Keratinocyte (primary cell): ENCODE results near the gene FOXK1. TPM values are rescaled to one million over a fixed set of nuclear protein-coding genes. Genes with fewer than 3 reads are reported as not detected.

Source experiments
- DNase-seq: peaks from one replicate; pipeline ENCODE4 v3.0.0-alpha.2; 2011; ENCODE audit warnings: low read depth, missing footprints, low spot score
- FAIRE-seq: peaks from 2 replicates; lab custom pipeline; 2011; peaks lifted over from hg19 to GRCh38; lab: Jason Lieb, UNC
- H2AFZ ChIP-seq: 2 replicates; pipeline ENCODE4 v1.6.0; 2012; ENCODE audit warnings: low read length, control low read depth, inconsistent platforms; ENCODE audit not compliant: control insufficient read depth
- H3K27ac ChIP-seq: 2 replicates; pipeline ENCODE4 v1.5.1; 2011; ENCODE audit warnings: low read length; ENCODE audit not compliant: control insufficient read depth, insufficient read depth
- H3K27me3 ChIP-seq: 3 replicates; pipeline ENCODE4 v1.6.0; 2011; ENCODE audit warnings: low read length; ENCODE audit not compliant: control insufficient read depth, insufficient read depth; ENCODE audit errors: extremely low read depth
- H3K36me3 ChIP-seq, 2 experiments: 2 replicates in 1 of 2; 3 replicates in 1 of 2; pipeline ENCODE4 v1.5.1; 2011; ENCODE audit warnings: low read length in 2 of 2, mild to moderate bottlenecking in 1 of 2; ENCODE audit not compliant: control insufficient read depth in 2 of 2, insufficient read depth in 2 of 2; ENCODE audit errors: extremely low read depth in 1 of 2
- H3K4me1 ChIP-seq: 3 replicates; pipeline ENCODE4 v1.5.1; 2011; ENCODE audit warnings: low read length; ENCODE audit not compliant: control insufficient read depth, insufficient read depth; ENCODE audit errors: extremely low read depth
- H3K4me2 ChIP-seq: 3 replicates; pipeline ENCODE4 v1.6.0; 2011; ENCODE audit warnings: low read depth, low read length; ENCODE audit not compliant: control insufficient read depth, insufficient read depth; ENCODE audit errors: extremely low read depth
- H3K4me3 ChIP-seq, 3 experiments: fragments of 200-600 bp in 1 of 3; sonication (generic) in 1 of 3; 2 replicates in 2 of 3; 3 replicates in 1 of 3; pipeline ENCODE4 v1.5.1; 2011 to 2016; ENCODE audit warnings: low read length in 3 of 3, mild to moderate bottlenecking in 3 of 3, control low read depth in 2 of 3, inconsistent platforms in 1 of 3, low read depth in 1 of 3, mixed read lengths in 1 of 3, mixed run types in 1 of 3, moderate library complexity in 1 of 3; ENCODE audit not compliant: control insufficient read depth in 2 of 3, insufficient read depth in 2 of 3; ENCODE audit errors: extremely low read depth in 1 of 3
- H3K79me2 ChIP-seq: 2 replicates; pipeline ENCODE4 v1.6.0; 2012; ENCODE audit warnings: low read length; ENCODE audit not compliant: control insufficient read depth, insufficient read depth
- H3K9ac ChIP-seq: 3 replicates; pipeline ENCODE4 v1.6.0; 2011; ENCODE audit warnings: low read length; ENCODE audit not compliant: control insufficient read depth, insufficient read depth; ENCODE audit errors: extremely low read depth
- H3K9me1 ChIP-seq: 3 replicates; pipeline ENCODE4 v1.6.0; 2011; ENCODE audit warnings: low read length; ENCODE audit not compliant: control insufficient read depth, insufficient read depth; ENCODE audit errors: extremely low read depth
- H3K9me3 ChIP-seq: 2 replicates; pipeline ENCODE4 v1.5.1; 2012; ENCODE audit warnings: low read depth, low read length; ENCODE audit not compliant: control insufficient read depth
- H4K20me1 ChIP-seq: 3 replicates; pipeline ENCODE4 v1.6.0; 2011; ENCODE audit warnings: low read length; ENCODE audit not compliant: control insufficient read depth, insufficient read depth; ENCODE audit errors: extremely low read depth
- EZH2 ChIP-seq: IDR thresholded peaks from one replicate; pipeline ENCODE4 v1.6.1; 2012; ENCODE audit warnings: inconsistent platforms, mild to moderate bottlenecking, low read length, moderate library complexity
- dilution Hi-C: fragments of 300-500 bp; cut with MboI; formaldehyde crosslinking; loops from one replicate; pipeline ENCODE4 v1.7.0; 2020; ENCODE audit warnings: low sequenced_read_pairs; ENCODE audit not compliant: extremely low pct_ligation_motif_present
- polyA plus RNA-seq, 5 experiments: library from polyadenylated mRNA; depleted of rRNA in 3 of 5; stranded (reverse) in 3 of 5; stranded (forward) in 1 of 5; unstranded in 1 of 5; fragments of >200 nt; gene quantifications; 1 replicate in 1 of 5; 2 replicates in 3 of 5; 3 replicates in 1 of 5; pipeline versions ENCODE4 v1.2.1 to v1.2.3, GENCODE V29; 2011 to 2012; ENCODE audit warnings: missing spikeins in 2 of 5, low read depth in 1 of 5, low replicate concordance in 1 of 5
- TF ChIP-seq, protein P1 (sequence below), 3 experiments: IDR thresholded peaks in 1 of 3; conservative IDR thresholded peaks in 1 of 3; optimal IDR thresholded peaks in 1 of 3; 2 replicates in 2 of 3; 3 replicates in 1 of 3; pipeline versions ENCODE3 to v1.5.1; 2011; ENCODE audit warnings: low read length in 3 of 3, mild to moderate bottlenecking in 3 of 3, moderate library complexity in 2 of 3, control low read depth in 1 of 3, inconsistent platforms in 1 of 3; ENCODE audit not compliant: insufficient read depth in 2 of 3; ENCODE audit errors: extremely low read depth in 1 of 3

Gene FOXK1
- polyA plus RNA-seq, 1 donor (not counting 4 experiments of a cell fraction or from before 2014, with no cell fraction given), result 4.4 TPM

GRCh38 chr7:4734587-4735345 is 52.7 kb downstream of the FOXK1 start:
- Histone ChIP-seq H3K36me3 (peaks cover 7 to 11% of the 10 kb centered on the region in 2 experiments), H3K4me2 (no peak overlapping the region), H3K27me3 (no peaks in the 10 kb centered on the region), H3K79me2 (peaks cover 80% of the 10 kb centered on the region), H3K4me3 (no peak overlapping the region), H4K20me1 (peaks cover 13% of the 10 kb centered on the region), H3K9ac (no peak overlapping the region), H3K4me1 (peaks cover 4% of the 10 kb centered on the region), H3K9me3 (no peaks in the 10 kb centered on the region), H3K27ac (no peak overlapping the region), H2AFZ (no peak overlapping the region), H3K9me1 (no peaks in the 10 kb centered on the region)
- no peak for FAIRE-seq
- dilution Hi-C loops, result no loop called here
- no peak for TF ChIP-seq EZH2
- TF ChIP-seq, protein P1, sequence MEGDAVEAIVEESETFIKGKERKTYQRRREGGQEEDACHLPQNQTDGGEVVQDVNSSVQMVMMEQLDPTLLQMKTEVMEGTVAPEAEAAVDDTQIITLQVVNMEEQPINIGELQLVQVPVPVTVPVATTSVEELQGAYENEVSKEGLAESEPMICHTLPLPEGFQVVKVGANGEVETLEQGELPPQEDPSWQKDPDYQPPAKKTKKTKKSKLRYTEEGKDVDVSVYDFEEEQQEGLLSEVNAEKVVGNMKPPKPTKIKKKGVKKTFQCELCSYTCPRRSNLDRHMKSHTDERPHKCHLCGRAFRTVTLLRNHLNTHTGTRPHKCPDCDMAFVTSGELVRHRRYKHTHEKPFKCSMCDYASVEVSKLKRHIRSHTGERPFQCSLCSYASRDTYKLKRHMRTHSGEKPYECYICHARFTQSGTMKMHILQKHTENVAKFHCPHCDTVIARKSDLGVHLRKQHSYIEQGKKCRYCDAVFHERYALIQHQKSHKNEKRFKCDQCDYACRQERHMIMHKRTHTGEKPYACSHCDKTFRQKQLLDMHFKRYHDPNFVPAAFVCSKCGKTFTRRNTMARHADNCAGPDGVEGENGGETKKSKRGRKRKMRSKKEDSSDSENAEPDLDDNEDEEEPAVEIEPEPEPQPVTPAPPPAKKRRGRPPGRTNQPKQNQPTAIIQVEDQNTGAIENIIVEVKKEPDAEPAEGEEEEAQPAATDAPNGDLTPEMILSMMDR (optimal IDR thresholded peaks at IDR 0.05 in 1 of 3, IDR thresholded peaks at IDR 0.05 in 1 of 3, conservative IDR thresholded peaks at IDR 0.05 in 1 of 3; ENCODE audit: extremely low read depth in 1 of 3, insufficient read depth in 2 of 3, low read length in 3 of 3), result no peak
- DNase-seq, result no peak

DNA sequence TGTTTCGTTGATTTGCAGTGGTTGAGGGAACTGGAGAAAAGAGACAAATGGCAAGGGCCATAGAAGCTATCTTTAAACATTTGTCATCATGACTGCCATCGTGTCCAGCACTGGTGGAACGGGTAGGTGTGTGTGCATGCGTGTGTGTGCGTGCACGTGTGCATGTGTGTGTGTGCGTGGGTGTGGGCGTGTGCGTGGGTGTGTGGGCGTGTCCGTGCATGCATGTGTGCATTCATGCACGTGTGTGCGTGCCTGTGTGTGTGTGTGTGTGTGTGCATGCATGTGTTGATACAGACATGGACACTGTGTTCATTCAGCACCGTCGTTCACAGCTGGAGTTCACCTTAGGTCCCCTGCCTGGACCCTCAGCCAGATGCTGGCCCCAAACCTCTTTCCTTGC is 55.2 kb downstream of the FOXK1 start:
- H3K4me2 ChIP-seq, result no peak overlapping the region

More for the DNA sequence above, 55.2 kb downstream of the FOXK1 start:
- dilution Hi-C loops, result no loop called here
- DNase-seq (no peak), FAIRE-seq (no peak)
- no peaks in the 10 kb centered on the region for H3K4me1 ChIP-seq
- H3K9me3 ChIP-seq, result no peaks in the 10 kb centered on the region
- no peak overlapping the region for H3K4me3 ChIP-seq
- peaks cover 8% of the 10 kb centered on the region for H4K20me1 ChIP-seq
- H3K9me1 ChIP-seq, result no peaks in the 10 kb centered on the region
- H2AFZ ChIP-seq, result no peak overlapping the region
- TF ChIP-seq, protein P1 (optimal IDR thresholded peaks at IDR 0.05 in 1 of 3, IDR thresholded peaks at IDR 0.05 in 1 of 3, conservative IDR thresholded peaks at IDR 0.05 in 1 of 3; ENCODE audit: extremely low read depth in 1 of 3, insufficient read depth in 2 of 3, low read length in 3 of 3), result no peak
- TF ChIP-seq EZH2, result no peak
- peaks cover 67% of the 10 kb centered on the region for H3K79me2 ChIP-seq
- H3K27me3 ChIP-seq, result no peaks in the 10 kb centered on the region
- no peak overlapping the region for H3K27ac ChIP-seq
- H3K36me3 ChIP-seq, result peaks cover 10 to 12% of the 10 kb centered on the region in 2 experiments
- H3K9ac ChIP-seq, result no peak overlapping the region
